Parathyroid adenoma (tissue), 2 donors: Measurements from ENCODE around the gene TRPV4.

ENCODE experiments used
- H2AFZ ChIP-seq: fragments of 300-600 bp; sonication (generic); one replicate; pipeline ENCODE4 v1.7.0; 2017; ENCODE audit warnings: antibody characterized with exemption, mild to moderate bottlenecking
- H3K27ac ChIP-seq: fragments of 300-600 bp; sonication (generic); one replicate; pipeline ENCODE4 v1.7.0; 2017
- H3K27me3 ChIP-seq: fragments of 300-600 bp; sonication (generic); one replicate; pipeline ENCODE4 v1.7.0; 2017; ENCODE audit warnings: low read length; ENCODE audit not compliant: control insufficient read depth, insufficient read depth
- H3K36me3 ChIP-seq: fragments of 300-600 bp; sonication (generic); one replicate; pipeline ENCODE4 v1.7.0; 2017; ENCODE audit warnings: low read length; ENCODE audit not compliant: control insufficient read depth, insufficient read depth
- H3K4me1 ChIP-seq: fragments of 300-600 bp; sonication (generic); one replicate; pipeline ENCODE4 v1.7.0; 2017; ENCODE audit warnings: control low read depth
- H3K4me2 ChIP-seq: fragments of 300-600 bp; sonication (generic); one replicate; pipeline ENCODE4 v1.7.0; 2017; ENCODE audit warnings: low read length
- H3K4me3 ChIP-seq: fragments of 300-600 bp; sonication (generic); one replicate; pipeline ENCODE4 v1.7.0; 2017; ENCODE audit warnings: low read depth, low read length
- H3K79me2 ChIP-seq: fragments of 300-600 bp; sonication (generic); one replicate; pipeline ENCODE4 v1.7.0; 2017; ENCODE audit warnings: control low read depth
- H3K9ac ChIP-seq: fragments of 300-600 bp; sonication (generic); one replicate; pipeline ENCODE4 v1.7.0; 2017; ENCODE audit warnings: mild to moderate bottlenecking
- H3K9me3 ChIP-seq: fragments of 300-600 bp; sonication (generic); one replicate; pipeline ENCODE4 v1.7.0; 2017; ENCODE audit warnings: low read length; ENCODE audit not compliant: control insufficient read depth
- CTCF ChIP-seq: fragments of 300-600 bp; sonication (generic); IDR thresholded peaks from one replicate; pipeline ENCODE4 v1.7.0; 2017; ENCODE audit warnings: antibody characterized with exemption, mild to moderate bottlenecking
- donor health status: primary hyperparathyroidism.

Gene TRPV4

GRCh38 chr12:109772622-109773321 is 60.4 kb downstream of the TRPV4 start:
- H3K4me3 ChIP-seq: no peak overlapping the region
- no peaks in the 10 kb centered on the region for H3K4me1 ChIP-seq
- no peaks in the 10 kb centered on the region for H3K27me3 ChIP-seq
- H3K9me3 ChIP-seq: no peaks in the 10 kb centered on the region
- H3K27ac ChIP-seq: no peak overlapping the region
- no peak for TF ChIP-seq CTCF
- H3K79me2 ChIP-seq: no peaks in the 10 kb centered on the region
- no peaks in the 10 kb centered on the region for H3K36me3 ChIP-seq
- no peak overlapping the region for H2AFZ ChIP-seq
- H3K4me2 ChIP-seq: peak overlapping the region; percentile 72
- no peak overlapping the region for H3K9ac ChIP-seq

GRCh38 chr12:109771746-109772621 is 61.2 kb downstream of the TRPV4 start:
- Histone ChIP-seq H3K36me3 (no peaks in the 10 kb centered on the region), H3K4me3 (no peak overlapping the region), H3K9ac (no peak overlapping the region), H3K4me1 (no peaks in the 10 kb centered on the region), H3K27me3 (no peaks in the 10 kb centered on the region), H3K27ac (no peak overlapping the region), H3K79me2 (no peaks in the 10 kb centered on the region), H3K9me3 (no peaks in the 10 kb centered on the region), H3K4me2 (no peak overlapping the region), H2AFZ (no peak overlapping the region)
- no peak for TF ChIP-seq CTCF

GRCh38 chr12:109770861-109771670 is 62.1 kb downstream of the TRPV4 start:
- H3K9ac ChIP-seq: no peak overlapping the region
- H3K27ac ChIP-seq: no peak overlapping the region
- no peak overlapping the region for H2AFZ ChIP-seq
- TF ChIP-seq CTCF: no peak
- no peaks in the 10 kb centered on the region for H3K27me3 ChIP-seq
- no peaks in the 10 kb centered on the region for H3K9me3 ChIP-seq
- H3K79me2 ChIP-seq: no peaks in the 10 kb centered on the region
- H3K4me2 ChIP-seq: no peak overlapping the region
- no peaks in the 10 kb centered on the region for H3K4me1 ChIP-seq
- H3K4me3 ChIP-seq: no peak overlapping the region
- no peaks in the 10 kb centered on the region for H3K36me3 ChIP-seq

GRCh38 chr12:109770104-109770860 is 62.9 kb downstream of the TRPV4 start:
- no peaks in the 10 kb centered on the region for H3K27me3 ChIP-seq
- no peaks in the 10 kb centered on the region for H3K9me3 ChIP-seq
- H3K27ac ChIP-seq: no peak overlapping the region
- no peak overlapping the region for H3K4me2 ChIP-seq
- no peak for TF ChIP-seq CTCF
- no peak overlapping the region for H2AFZ ChIP-seq
- no peak overlapping the region for H3K4me3 ChIP-seq
- no peaks in the 10 kb centered on the region for H3K79me2 ChIP-seq
- H3K4me1 ChIP-seq: no peaks in the 10 kb centered on the region
- no peak overlapping the region for H3K9ac ChIP-seq
- H3K36me3 ChIP-seq: no peaks in the 10 kb centered on the region
